C4-2B (cell line): ENCODE results near the gene CDC42BPB.

ENCODE experiments used
- CTCF ChIP-seq: fragments of 450-650 bp; conservative IDR thresholded peaks from 2 replicates; pipeline ENCODE4 v1.5.1; 2017; ENCODE audit warnings: mild to moderate bottlenecking
- ZFX ChIP-seq: fragments of 450-650 bp; IDR thresholded peaks from 2 replicates; pipeline ENCODE4 v1.6.1; 2017

- TF ChIP-seq CTCF, result no peak
- TF ChIP-seq ZFX, result no peak
Observed at GRCh38 chr14:102898298-102898697, 159.1 kb downstream of the CDC42BPB start.
